Smooth muscle cell of the brain vasculature (primary cell): ENCODE results near the gene ZBED3.
"Not testable (repeated sequence)": the region's sequence is repeated elsewhere in the genome, so short reads cannot be mapped to it uniquely, and the experiment has no call there.

Experiments
- DNase-seq: peaks from one replicate; pipeline ENCODE4 v3.0.0-alpha.2; 2012; ENCODE audit warnings: low read depth, low spot score

The ZBED3 gene

GRCh38 chr5:77086689-77087483, at the start of gene ZBED3:
Gene ZBED3, minus strand, starts transcription at chr5:77087285. Its CDS starts 9,407 bp downstream, at chr5:77077878.
- no peak for DNase-seq

GRCh38 chr5:77133061-77133758, 46.1 kb upstream of the ZBED3 start:
- peak; percentile 92 for DNase-seq

GRCh38 chr5:77131361-77131760, 44.3 kb upstream of the ZBED3 start:
- no peak for DNase-seq

- no peak for DNase-seq
Measured at GRCh38 chr5:77129391-77129990, 42.4 kb upstream of the ZBED3 start.

GRCh38 chr5:77128411-77129061, 41.5 kb upstream of the ZBED3 start:
- DNase-seq: no peak

GRCh38 chr5:77123057-77123456, 36.0 kb upstream of the ZBED3 start:
- no peak for DNase-seq

GRCh38 chr5:77120706-77121105, 33.6 kb upstream of the ZBED3 start:
- no peak for DNase-seq

- DNase-seq: no peak
Measured at GRCh38 chr5:77120086-77120485, 33.0 kb upstream of the ZBED3 start.

GRCh38 chr5:77117161-77117560, 30.1 kb upstream of the ZBED3 start:
- no peak for DNase-seq

GRCh38 chr5:77107035-77107434, 19.9 kb upstream of the ZBED3 start:
- not testable (repeated sequence) for DNase-seq

- DNase-seq: no peak
Measured at GRCh38 chr5:77104813-77105212, 17.7 kb upstream of the ZBED3 start.

GRCh38 chr5:77103457-77103856, 16.4 kb upstream of the ZBED3 start:
- no peak for DNase-seq

GRCh38 chr5:77102549-77102948, 15.5 kb upstream of the ZBED3 start:
- DNase-seq: no peak

- DNase-seq: no peak
Measured at GRCh38 chr5:77101298-77101697, 14.2 kb upstream of the ZBED3 start.

GRCh38 chr5:77095189-77095588, 8.1 kb upstream of the ZBED3 start:
- no peak for DNase-seq

- DNase-seq: no peak
Measured at GRCh38 chr5:77087484-77088261, 588 bp upstream of the ZBED3 start.

- DNase-seq: no peak
Measured at GRCh38 chr5:77086368-77086688, 757 bp downstream of the ZBED3 start.

GRCh38 chr5:77083088-77083487, 4.0 kb downstream of the ZBED3 start:
- DNase-seq: no peak

GRCh38 chr5:77082280-77082679, 4.8 kb downstream of the ZBED3 start:
- no peak for DNase-seq

GRCh38 chr5:77080905-77081304, 6.2 kb downstream of the ZBED3 start:
- no peak for DNase-seq

- DNase-seq: not testable (repeated sequence)
Measured at GRCh38 chr5:77080479-77080878, 6.6 kb downstream of the ZBED3 start.

- DNase-seq: no peak
Measured at GRCh38 chr5:77077829-77078176, 9.3 kb downstream of the ZBED3 start.
